GM23248 (cell line): ENCODE data around the gene GLDC. TPM values are rescaled to one million over a fixed set of nuclear protein-coding genes. Genes with fewer than 3 reads are reported as not detected.

Experiments
- DNase-seq: peaks from one replicate; pipeline ENCODE4 v3.0.0-alpha.2; 2015
- H2AFZ ChIP-seq: fragments of 200-600 bp; sonication (generic); 2 replicates; pipeline ENCODE4 v1.6.1; 2016; ENCODE audit warnings: antibody characterized with exemption
- H3F3A ChIP-seq: fragments of 200-600 bp; sonication (generic); 2 replicates; pipeline ENCODE4 v1.6.1; 2016; ENCODE audit warnings: mild to moderate bottlenecking, antibody characterized with exemption, mixed run types; ENCODE audit not compliant: insufficient read depth
- H3K27ac ChIP-seq: fragments of 200-600 bp; sonication (generic); 2 replicates; pipeline ENCODE4 v1.5.1; 2016; ENCODE audit warnings: mild to moderate bottlenecking
- H3K27me3 ChIP-seq: fragments of 200-600 bp; sonication (generic); replicated peaks from 2 replicates; pipeline ENCODE4 v1.6.1; 2016; ENCODE audit warnings: mild to moderate bottlenecking; ENCODE audit not compliant: insufficient read depth
- H3K36me3 ChIP-seq: fragments of 200-600 bp; sonication (generic); 2 replicates; pipeline ENCODE4 v1.6.1; 2016; ENCODE audit warnings: low read depth, mild to moderate bottlenecking
- H3K4me1 ChIP-seq: fragments of 200-600 bp; sonication (generic); 2 replicates; pipeline ENCODE4 v1.6.1; 2016; ENCODE audit warnings: mild to moderate bottlenecking; ENCODE audit not compliant: insufficient read depth
- H3K4me2 ChIP-seq: fragments of 200-600 bp; sonication (generic); one replicate; pipeline ENCODE4 v1.6.1; 2016; ENCODE audit warnings: mild to moderate bottlenecking; ENCODE audit not compliant: unreplicated experiment
- H3K4me3 ChIP-seq: fragments of 200-600 bp; sonication (generic); 2 replicates; pipeline ENCODE4 v1.5.1; 2016; ENCODE audit warnings: mild to moderate bottlenecking
- H3K79me2 ChIP-seq: fragments of 200-600 bp; sonication (generic); 2 replicates; pipeline ENCODE4 v1.6.1; 2016; ENCODE audit warnings: mild to moderate bottlenecking; ENCODE audit not compliant: insufficient read depth
- H3K9ac ChIP-seq: fragments of 200-600 bp; sonication (generic); 2 replicates; pipeline ENCODE4 v1.6.1; 2016; ENCODE audit warnings: mild to moderate bottlenecking
- H3K9me2 ChIP-seq: fragments of 200-600 bp; sonication (generic); 2 replicates; pipeline ENCODE4 v1.6.1; 2016; ENCODE audit warnings: mixed run types, mild to moderate bottlenecking, moderate library complexity; ENCODE audit not compliant: insufficient read depth
- H3K9me3 ChIP-seq: fragments of 200-600 bp; sonication (generic); one replicate; pipeline ENCODE4 v1.6.1; 2017; ENCODE audit warnings: low read depth
- H4K20me1 ChIP-seq: fragments of 200-600 bp; sonication (generic); 2 replicates; pipeline ENCODE4 v1.6.0; 2016; ENCODE audit not compliant: insufficient read depth
- EZH2 ChIP-seq: fragments of 200-600 bp; sonication (generic); IDR thresholded peaks from 2 replicates; pipeline ENCODE4 v1.6.1; 2018; ENCODE audit warnings: antibody characterized with exemption, mild to moderate bottlenecking; ENCODE audit not compliant: insufficient read depth, poor library complexity, severe bottlenecking
- EZH2phosphoT487 ChIP-seq: fragments of 200-600 bp; sonication (generic); IDR thresholded peaks from 2 replicates; pipeline ENCODE4 v1.6.1; 2018; ENCODE audit warnings: antibody characterized with exemption, moderate library complexity, mild to moderate bottlenecking, low read depth; ENCODE audit not compliant: insufficient read depth
- WGBS, 2 experiments: methylation state at CpG; one replicate each; pipeline ENCODE4 v1.1.6; 2015 to 2017; ENCODE audit warnings: low lambda C conversion rate in 2 of 2, low coverage in 1 of 2; ENCODE audit errors: missing lambda C conversion rate in 2 of 2; 5-methylcytosine and 5-hydroxymethylcytosine counted together
- in situ Hi-C: fragments of 300-500 bp; cut with MboI; formaldehyde crosslinking; loops from 2 replicates; pipeline ENCODE4 v1.15.0; 2020
- polyA plus RNA-seq: library from polyadenylated mRNA; unstranded; fragments of >200 nt; fragmentation: Nextera tagmentation; extraction: Ambion mirVana; gene quantifications from 2 replicates; pipeline ENCODE4 v1.2.1, GENCODE V29; 2016
- total RNA-seq: library from RNA; depleted of rRNA; stranded (reverse); fragments of >200 nt; shearing (Covaris generic); gene quantifications from 2 replicates; pipeline ENCODE4 v1.2.3, GENCODE V29; 2014

GLDC gene
- total and polyA plus RNA-seq, 2 experiments from 2014 or later = 0.11 to 0.48 TPM

GRCh38 chr9:6564868-6565267 lies 80.7 kb downstream of the GLDC start:
- H3K4me2 ChIP-seq = peak overlapping the region; percentile 18
- peak overlapping the region; percentile 98 for H3K27ac ChIP-seq
- no peaks in the 10 kb centered on the region for H3K9me3 ChIP-seq
- H3F3A ChIP-seq = peaks cover 42% of the 10 kb centered on the region
- H3K9ac ChIP-seq = no peak overlapping the region
- no peak for TF ChIP-seq EZH2
- TF ChIP-seq EZH2phosphoT487 = no peak
- H3K9me2 ChIP-seq = no peaks in the 10 kb centered on the region
- WGBS, 2 experiments = 31 to 38% methylated on average over 3 of the region's 3 CpGs
- no peak overlapping the region for H3K4me3 ChIP-seq
- H2AFZ ChIP-seq = peak overlapping the region; percentile 72
- no peaks in the 10 kb centered on the region for H3K36me3 ChIP-seq
- peak; percentile 61 for DNase-seq
- no peaks in the 10 kb centered on the region for H3K79me2 ChIP-seq
- peaks cover 41% of the 10 kb centered on the region for H3K4me1 ChIP-seq
- in situ Hi-C loops = loop anchor here (5.0 kb wide), 1 partner anchor 213 kb away; no protein-coding TSS in a partner anchor
- no peaks in the 10 kb centered on the region for H4K20me1 ChIP-seq
- H3K27me3 ChIP-seq = no peaks in the 10 kb centered on the region

DNA sequence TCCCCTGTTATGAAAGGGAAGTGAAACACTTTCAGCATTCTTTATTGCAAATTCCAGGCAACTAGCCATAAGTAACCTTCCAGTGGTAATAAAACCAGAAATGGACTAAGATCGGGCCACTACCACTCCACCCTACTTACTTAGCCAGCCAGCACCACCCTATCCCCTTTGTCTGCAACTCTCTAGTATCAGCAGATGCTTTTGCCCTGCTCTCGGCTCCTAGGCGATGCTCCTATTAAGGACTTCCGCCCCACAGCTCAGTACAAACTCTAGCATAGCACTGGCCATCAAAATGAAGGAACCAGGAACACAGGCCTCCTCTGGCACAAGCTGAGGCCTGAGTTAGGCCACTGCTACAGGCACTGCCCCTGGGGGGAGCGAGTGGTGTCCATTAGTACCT lies 81.2 kb downstream of the GLDC start:
- in situ Hi-C loops = no loop called here
- Histone ChIP-seq H3K4me3 (no peak overlapping the region), H4K20me1 (no peaks in the 10 kb centered on the region), H3F3A (peaks cover 42% of the 10 kb centered on the region), H3K4me1 (peaks cover 41% of the 10 kb centered on the region), H3K4me2 (no peak overlapping the region), H2AFZ (peak overlapping the region; percentile 72), H3K9ac (no peak overlapping the region), H3K79me2 (no peaks in the 10 kb centered on the region), H3K9me3 (no peaks in the 10 kb centered on the region), H3K9me2 (no peaks in the 10 kb centered on the region), H3K27me3 (no peaks in the 10 kb centered on the region), H3K36me3 (no peaks in the 10 kb centered on the region), H3K27ac (peak overlapping the region; percentile 98)
- DNase-seq = peak; percentile 48
- 87 to 90% methylated on average over 5 of the region's 5 CpGs for WGBS, 2 experiments
- TF ChIP-seq EZH2phosphoT487 (no peak), EZH2 (no peak)

DNA sequence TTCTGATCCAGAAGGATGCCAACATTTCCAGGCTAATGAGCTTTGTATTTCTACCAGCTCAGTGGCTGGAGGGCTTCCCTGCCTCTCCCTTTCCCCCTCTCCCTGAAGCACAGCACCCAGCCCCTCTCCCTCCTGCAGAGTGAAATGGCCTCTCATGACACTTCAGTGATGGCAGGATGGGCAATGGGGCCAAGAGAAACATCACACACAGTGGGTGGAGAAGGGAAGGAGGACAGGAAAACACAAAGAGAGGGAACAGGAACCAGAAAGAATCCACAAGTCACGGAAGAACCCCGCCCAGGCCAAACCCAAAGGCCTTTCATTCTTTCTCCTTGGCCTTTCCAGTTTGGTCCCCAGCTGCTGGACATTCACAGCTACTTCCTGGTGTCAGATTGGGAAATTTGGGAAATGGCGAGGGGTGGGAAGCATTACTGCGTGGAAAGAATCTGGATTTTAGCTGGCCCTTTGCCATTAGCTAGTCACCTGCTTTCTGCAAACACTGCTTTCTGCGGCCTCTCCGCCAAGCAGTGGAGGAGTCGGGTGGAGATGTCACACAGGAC lies 82.6 kb downstream of the GLDC start:
- Histone ChIP-seq H3K27me3 (no peaks in the 10 kb centered on the region), H2AFZ (peak overlapping the region; percentile 21; the same call in 1 of the 2 replicates), H3K79me2 (no peaks in the 10 kb centered on the region), H3K9me2 (no peaks in the 10 kb centered on the region), H4K20me1 (no peaks in the 10 kb centered on the region), H3K36me3 (no peaks in the 10 kb centered on the region), H3K9ac (no peak overlapping the region), H3K27ac (no peak overlapping the region), H3K4me2 (no peak overlapping the region), H3K4me1 (peaks cover 37% of the 10 kb centered on the region), H3F3A (peaks cover 34% of the 10 kb centered on the region), H3K9me3 (no peaks in the 10 kb centered on the region), H3K4me3 (no peak overlapping the region)
- no peak for DNase-seq
- TF ChIP-seq EZH2 (no peak), EZH2phosphoT487 (no peak)
- 88 to 90% methylated on average over 7 of the region's 7 CpGs for WGBS, 2 experiments
- in situ Hi-C loops = no loop called here

DNA sequence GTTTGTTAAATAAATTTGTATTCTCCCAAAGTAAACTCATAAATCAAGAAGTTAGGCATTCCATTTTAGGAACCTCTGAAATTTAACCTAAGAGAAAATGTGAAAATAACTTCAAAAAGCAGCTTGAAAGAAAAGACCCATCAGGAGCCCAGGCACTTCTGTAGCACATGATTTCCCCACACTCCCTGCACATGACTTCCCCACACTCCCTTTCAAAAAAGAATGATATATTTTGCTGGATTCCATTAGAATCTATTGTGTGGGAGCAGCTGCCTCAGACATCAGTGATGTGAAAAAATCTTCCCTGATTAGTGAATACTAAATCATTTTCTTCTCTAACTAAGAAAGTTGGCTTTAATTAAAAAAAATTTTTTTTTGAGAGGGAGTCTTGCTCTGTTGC lies 83.3 kb downstream of the GLDC start:
- Histone ChIP-seq H2AFZ (no peak overlapping the region), H3K27ac (no peak overlapping the region), H4K20me1 (no peaks in the 10 kb centered on the region), H3K9me2 (no peaks in the 10 kb centered on the region), H3K4me2 (no peak overlapping the region), H3K9ac (no peak overlapping the region), H3K4me3 (no peak overlapping the region), H3K79me2 (no peaks in the 10 kb centered on the region), H3K4me1 (peaks cover 30% of the 10 kb centered on the region), H3K36me3 (no peaks in the 10 kb centered on the region), H3K27me3 (no peaks in the 10 kb centered on the region), H3F3A (peaks cover 26% of the 10 kb centered on the region), H3K9me3 (no peaks in the 10 kb centered on the region)
- no peak for TF ChIP-seq EZH2
- no peak for TF ChIP-seq EZH2phosphoT487
- DNase-seq = no peak
- in situ Hi-C loops = no loop called here
